Left lung (tissue), 10 donors: ENCODE results near the gene FBXL20. TPM values are rescaled to one million over a fixed set of nuclear protein-coding genes. Genes with fewer than 3 reads are reported as not detected.

Experiments used
- ATAC-seq: fragments of 200-7000 bp; cut with Tn5 transposase; one replicate; pipeline ENCODE4 v1.9.1; 2020; ENCODE audit warnings: moderate library complexity
- DNase-seq, 4 donors: peaks; one replicate each; pipeline ENCODE4 v3.0.0-alpha.2; 2013 to 2020
- H3K27ac ChIP-seq, 2 donors: fragments of 200-600 bp; sonication (generic) in 1 of 2; one replicate each; pipeline versions ENCODE4 v1.5.0 to v1.8.0; 2020 to 2021
- H3K27me3 ChIP-seq, 2 donors: fragments of 200-600 bp; sonication (generic) in 1 of 2; one replicate each; pipeline versions ENCODE4 v1.5.0 to v1.8.0; 2020 to 2021
- H3K36me3 ChIP-seq, 2 donors: fragments of 200-600 bp; sonication (generic) in 1 of 2; one replicate each; pipeline versions ENCODE4 v1.5.0 to v1.8.0; 2020 to 2021
- H3K4me1 ChIP-seq, 2 donors: fragments of 200-600 bp; one replicate each; pipeline ENCODE4 v1.8.0; 2021
- H3K4me3 ChIP-seq, 2 donors: fragments of 200-600 bp; sonication (generic) in 1 of 2; one replicate each; pipeline versions ENCODE4 v1.5.0 to v1.8.0; 2020 to 2021; ENCODE audit warnings: mild to moderate bottlenecking in 1 of 2
- H3K9me3 ChIP-seq, 2 donors: fragments of 200-600 bp; sonication (generic) in 1 of 2; one replicate each; pipeline versions ENCODE4 v1.5.0 to v1.8.0; 2020 to 2021
- intact Hi-C, 2 donors: fragments of 100-400 bp; cut with DNase I; formaldehyde crosslinking; loops; one replicate each; pipeline versions ENCODE4 v1.11.2 to v1.14.2; 2022
- polyA plus RNA-seq, 6 donors: library from polyadenylated mRNA; unstranded; fragments of 120-200 nt; gene quantifications; one replicate each; pipeline ENCODE4 v1.2.1, GENCODE V29; 2013; ENCODE audit not compliant: insufficient read length in 6 of 6
- total RNA-seq, 2 donors: library from RNA; stranded (reverse); fragmentation: NEBNext Ultra II Directional; extraction: Animal tissue kit (Norgen Biotek cat#: 25700); gene quantifications; one replicate each; pipeline ENCODE4 v1.2.1, GENCODE V29; 2021
- TF ChIP-seq, protein P1 (sequence below), 2 donors: fragments of 200-600 bp; sonication (generic) in 1 of 2; IDR thresholded peaks; one replicate each; pipeline versions ENCODE4 v1.5.0 to v1.8.0; 2021; ENCODE audit warnings: antibody characterized with exemption in 2 of 2
- donor health status: DM: no; HTN: yes; CAD: no.
- donor health status: DM: no; HTN: no; CAD: no.

FBXL20 gene
- total and polyA plus RNA-seq, 8 donors, result 14.1 to 27.3 (median 18.7) TPM

DNA sequence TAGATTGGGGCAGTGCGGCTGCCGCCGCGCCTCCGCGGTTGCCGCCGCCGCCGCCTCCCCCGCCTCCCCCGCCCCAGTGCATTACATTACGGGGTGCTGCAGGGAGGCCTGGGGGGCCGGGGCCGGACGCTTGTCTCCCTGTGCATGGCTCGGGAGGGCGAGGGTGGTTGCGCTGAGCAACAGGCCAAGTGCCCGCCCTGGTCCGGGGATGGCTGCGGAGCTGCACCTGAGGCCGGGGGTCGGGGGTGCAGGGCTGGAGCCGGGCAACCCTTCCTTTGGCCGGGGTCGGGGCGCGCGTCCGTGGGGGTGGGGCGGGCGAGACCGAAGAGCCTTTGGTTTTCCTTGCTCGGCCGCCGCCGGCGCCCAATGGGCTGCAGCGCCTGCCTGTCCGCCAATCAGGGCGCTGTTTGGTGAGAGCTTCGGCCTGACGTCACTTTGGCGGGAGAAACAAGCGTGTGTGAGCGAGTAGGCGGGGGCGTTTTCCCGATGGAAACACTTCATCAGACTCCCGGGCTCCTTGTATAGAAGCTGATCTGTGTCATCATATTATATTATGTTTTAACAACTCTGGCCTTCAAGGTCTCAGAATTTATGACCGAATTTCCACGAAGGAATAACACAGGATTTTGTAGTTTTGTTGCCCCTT is 941 bp upstream of the FBXL20 start:
- Histone ChIP-seq H3K9me3 (no peaks in the 10 kb centered on the region), H3K36me3 (peaks cover 0 to 10% of the 10 kb centered on the region in 2 donors), H3K4me3 (peak overlapping the region; percentile 88 to 97), H3K27me3 (no peaks in the 10 kb centered on the region), H3K4me1 (peaks cover 4 to 28% of the 10 kb centered on the region in 2 donors), H3K27ac (peak overlapping the region; percentile 89 to 90)
- ATAC-seq (peak; percentile 87), DNase-seq (peak; percentile 86 to 96 (median 96))
- TF ChIP-seq, protein P1, sequence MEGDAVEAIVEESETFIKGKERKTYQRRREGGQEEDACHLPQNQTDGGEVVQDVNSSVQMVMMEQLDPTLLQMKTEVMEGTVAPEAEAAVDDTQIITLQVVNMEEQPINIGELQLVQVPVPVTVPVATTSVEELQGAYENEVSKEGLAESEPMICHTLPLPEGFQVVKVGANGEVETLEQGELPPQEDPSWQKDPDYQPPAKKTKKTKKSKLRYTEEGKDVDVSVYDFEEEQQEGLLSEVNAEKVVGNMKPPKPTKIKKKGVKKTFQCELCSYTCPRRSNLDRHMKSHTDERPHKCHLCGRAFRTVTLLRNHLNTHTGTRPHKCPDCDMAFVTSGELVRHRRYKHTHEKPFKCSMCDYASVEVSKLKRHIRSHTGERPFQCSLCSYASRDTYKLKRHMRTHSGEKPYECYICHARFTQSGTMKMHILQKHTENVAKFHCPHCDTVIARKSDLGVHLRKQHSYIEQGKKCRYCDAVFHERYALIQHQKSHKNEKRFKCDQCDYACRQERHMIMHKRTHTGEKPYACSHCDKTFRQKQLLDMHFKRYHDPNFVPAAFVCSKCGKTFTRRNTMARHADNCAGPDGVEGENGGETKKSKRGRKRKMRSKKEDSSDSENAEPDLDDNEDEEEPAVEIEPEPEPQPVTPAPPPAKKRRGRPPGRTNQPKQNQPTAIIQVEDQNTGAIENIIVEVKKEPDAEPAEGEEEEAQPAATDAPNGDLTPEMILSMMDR (IDR thresholded peaks at IDR 0.05), result no peak
- intact Hi-C loops, result no loop called here

DNA sequence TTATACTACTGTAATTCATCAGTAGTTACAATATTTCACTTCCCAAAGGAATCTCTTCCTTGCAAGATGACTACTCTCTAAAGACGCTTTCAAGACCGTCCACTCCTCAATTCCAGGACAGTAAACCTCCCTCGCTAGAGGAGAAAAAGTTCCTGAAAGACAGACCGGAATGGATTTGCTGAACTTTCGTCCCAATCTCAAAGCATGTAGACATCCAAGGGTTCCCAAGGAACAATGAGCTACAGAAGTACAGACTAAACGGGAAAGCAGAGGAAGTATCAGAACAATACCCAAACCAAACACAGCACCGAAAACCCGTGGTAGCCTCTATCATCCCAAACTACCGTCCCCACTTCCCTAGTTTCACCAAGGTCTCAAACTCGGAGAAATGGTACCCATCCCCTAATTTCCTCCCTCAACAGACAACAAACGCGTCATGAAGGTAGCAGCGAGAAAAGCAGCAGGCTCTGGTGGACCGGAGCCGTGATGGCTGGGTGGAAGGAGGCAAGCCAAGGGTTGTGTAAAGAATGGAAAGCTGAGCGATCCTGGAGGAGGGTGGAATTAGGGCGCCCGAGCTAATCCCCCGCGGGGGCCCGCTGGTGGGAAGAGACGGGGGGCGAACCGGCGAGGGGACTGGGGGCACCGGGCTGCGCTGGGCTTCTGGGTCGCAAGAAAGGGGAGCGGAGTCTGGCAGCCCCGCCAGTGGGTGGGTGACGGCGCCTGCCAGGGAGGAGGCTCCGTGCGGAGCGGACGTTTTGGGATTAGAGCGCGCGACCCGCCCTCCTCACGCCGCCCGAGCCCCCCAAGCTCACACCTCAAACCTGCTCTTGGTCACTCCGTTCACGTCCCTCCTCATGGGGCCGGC is 647 bp downstream of the FBXL20 start:
- H3K36me3 ChIP-seq, result no peaks in the 10 kb centered on the region
- H3K4me1 ChIP-seq, result peaks cover 4 to 31% of the 10 kb centered on the region in 2 donors
- intact Hi-C loops, result no loop called here

DNA sequence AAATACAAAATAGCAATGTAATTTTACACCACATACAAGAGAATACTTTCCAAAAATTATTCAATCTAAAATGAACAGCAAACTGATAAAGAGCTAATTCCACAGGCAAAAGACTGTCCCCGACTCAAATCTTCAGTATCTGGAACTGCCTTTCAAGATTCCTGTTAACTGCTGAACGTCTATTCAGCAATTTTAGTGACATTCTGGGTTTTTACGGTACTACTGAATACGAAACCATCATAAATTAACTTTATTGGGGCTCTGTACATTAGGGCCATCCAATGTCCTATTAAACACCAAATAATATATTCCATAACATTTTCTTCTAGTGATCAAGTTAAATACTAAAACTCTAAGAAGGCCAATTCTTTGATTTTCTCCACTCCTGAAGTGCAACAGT is 1.6 kb downstream of the FBXL20 start:
- Histone ChIP-seq H3K9me3 (no peaks in the 10 kb centered on the region), H3K27ac (peak overlapping the region in 1 of 2 donors; percentile 90), H3K36me3 (no peaks in the 10 kb centered on the region), H3K27me3 (no peaks in the 10 kb centered on the region), H3K4me1 (peaks cover 4 to 31% of the 10 kb centered on the region in 2 donors), H3K4me3 (peak overlapping the region in 1 of 2 donors; percentile 97)
- intact Hi-C loops, result no loop called here
- DNase-seq (no peak), ATAC-seq (no peak)
- TF ChIP-seq, protein P1 (IDR thresholded peaks at IDR 0.05), result no peak

More for the DNA sequence above, 647 bp downstream of the FBXL20 start:
- ATAC-seq, result peak; percentile 12
- TF ChIP-seq, protein P1 (IDR thresholded peaks at IDR 0.05), result no peak
- no peaks in the 10 kb centered on the region for H3K27me3 ChIP-seq
- DNase-seq, result peak in 2 of 4 donors; percentile 15 to 41
- no peaks in the 10 kb centered on the region for H3K9me3 ChIP-seq
- H3K4me3 ChIP-seq, result peak overlapping the region; percentile 88 to 97
- peak overlapping the region; percentile 89 to 90 for H3K27ac ChIP-seq

DNA sequence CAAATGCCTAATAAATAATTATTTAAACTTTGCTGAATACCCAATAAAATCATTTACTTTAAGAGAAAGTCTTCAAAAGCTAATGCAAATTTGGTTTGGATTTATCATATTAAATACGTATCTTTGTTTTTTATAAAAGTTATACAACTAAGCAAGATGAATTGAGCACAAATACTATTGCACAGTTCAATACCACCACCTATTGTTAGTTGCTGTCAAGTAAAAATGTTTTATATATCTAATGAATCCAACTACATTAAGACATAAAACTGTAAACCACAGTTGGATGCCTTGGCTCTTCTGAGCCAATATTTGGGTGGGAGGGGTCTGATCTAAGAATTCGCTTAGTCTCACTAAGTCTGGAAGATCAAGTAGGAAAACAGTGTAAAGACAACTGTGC is 7.7 kb downstream of the FBXL20 start:
- DNase-seq, result no peak

More for the DNA sequence above, 7.7 kb downstream of the FBXL20 start:
- TF ChIP-seq, protein P1 (IDR thresholded peaks at IDR 0.05), result no peak
- H3K27me3 ChIP-seq, result no peaks in the 10 kb centered on the region
- intact Hi-C loops, result no loop called here
- no peaks in the 10 kb centered on the region for H3K9me3 ChIP-seq
- ATAC-seq, result no peak
- H3K27ac ChIP-seq, result no peak overlapping the region
- H3K4me1 ChIP-seq, result peaks cover 0 to 3% of the 10 kb centered on the region in 2 donors
- no peaks in the 10 kb centered on the region for H3K36me3 ChIP-seq
- H3K4me3 ChIP-seq, result no peak overlapping the region
